NCI-H82 treated with DMSO at 0.1 percent for 48 hours (cell line): Measurements from ENCODE around the gene ERVW-1.

ENCODE experiments used
- DNase-seq: peaks from one replicate; lab custom pipeline; 2025; ENCODE audit not compliant: unreplicated experiment; lab: John Stamatoyannopoulos, UW

ERVW-1 gene

GRCh38 chr7:92432299-92432946 is 45.3 kb downstream of the ERVW-1 start:
- no peak for DNase-seq

- DNase-seq, result no peak
Measured at GRCh38 chr7:92427193-92427592, 50.6 kb downstream of the ERVW-1 start.

GRCh38 chr7:92425311-92425947 is 52.3 kb downstream of the ERVW-1 start:
- DNase-seq, result no peak

GRCh38 chr7:92423710-92424131 is 54.0 kb downstream of the ERVW-1 start:
- no peak for DNase-seq

- no peak for DNase-seq
Measured at GRCh38 chr7:92422926-92423325, 54.8 kb downstream of the ERVW-1 start.

GRCh38 chr7:92421676-92422435 is 55.9 kb downstream of the ERVW-1 start:
- peak; percentile 28 for DNase-seq
